Measurements from ENCODE around the gene TBL1X.

Gene TBL1X

DNA sequence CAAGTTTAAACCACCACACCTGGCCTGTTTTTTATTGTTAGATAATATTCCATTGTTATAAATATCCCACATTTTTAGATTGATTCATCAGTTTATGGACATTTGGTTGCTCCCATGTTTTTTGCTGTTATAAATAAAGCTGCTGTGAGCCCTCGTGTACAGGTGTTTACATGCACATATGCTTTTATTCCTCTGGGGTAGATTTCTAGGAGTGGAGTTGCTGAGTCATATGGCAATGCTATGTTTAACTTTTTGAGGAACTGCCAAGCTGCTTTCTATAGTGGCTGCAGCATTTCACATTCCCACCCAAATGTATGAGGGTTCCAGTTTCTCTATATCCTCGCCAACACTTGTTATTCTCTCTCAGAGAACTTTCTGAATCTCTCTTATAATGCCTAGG is 90.5 kb downstream of the TBL1X start:
- H3K4me1 ChIP-seq (ENCODE audit: control insufficient read depth in 1 of 2, insufficient read depth in 1 of 2, low read depth in 1 of 2, low read length in 1 of 2), result peaks cover 0 to 4% of the 10 kb centered on the region in 2 experiments
- no peak overlapping the region for H3K4me3 ChIP-seq (ENCODE audit: low read depth in 1 of 2, low read length in 1 of 2)
- H3K27me3 ChIP-seq, result no peaks in the 10 kb centered on the region
- no peaks in the 10 kb centered on the region for H3K9me3 ChIP-seq
- no peaks in the 10 kb centered on the region for H3K36me3 ChIP-seq
- H3K27ac ChIP-seq, result no peak overlapping the region
- TF ChIP-seq, protein P1, sequence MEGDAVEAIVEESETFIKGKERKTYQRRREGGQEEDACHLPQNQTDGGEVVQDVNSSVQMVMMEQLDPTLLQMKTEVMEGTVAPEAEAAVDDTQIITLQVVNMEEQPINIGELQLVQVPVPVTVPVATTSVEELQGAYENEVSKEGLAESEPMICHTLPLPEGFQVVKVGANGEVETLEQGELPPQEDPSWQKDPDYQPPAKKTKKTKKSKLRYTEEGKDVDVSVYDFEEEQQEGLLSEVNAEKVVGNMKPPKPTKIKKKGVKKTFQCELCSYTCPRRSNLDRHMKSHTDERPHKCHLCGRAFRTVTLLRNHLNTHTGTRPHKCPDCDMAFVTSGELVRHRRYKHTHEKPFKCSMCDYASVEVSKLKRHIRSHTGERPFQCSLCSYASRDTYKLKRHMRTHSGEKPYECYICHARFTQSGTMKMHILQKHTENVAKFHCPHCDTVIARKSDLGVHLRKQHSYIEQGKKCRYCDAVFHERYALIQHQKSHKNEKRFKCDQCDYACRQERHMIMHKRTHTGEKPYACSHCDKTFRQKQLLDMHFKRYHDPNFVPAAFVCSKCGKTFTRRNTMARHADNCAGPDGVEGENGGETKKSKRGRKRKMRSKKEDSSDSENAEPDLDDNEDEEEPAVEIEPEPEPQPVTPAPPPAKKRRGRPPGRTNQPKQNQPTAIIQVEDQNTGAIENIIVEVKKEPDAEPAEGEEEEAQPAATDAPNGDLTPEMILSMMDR (IDR thresholded peaks at IDR 0.05), result no peak

DNA sequence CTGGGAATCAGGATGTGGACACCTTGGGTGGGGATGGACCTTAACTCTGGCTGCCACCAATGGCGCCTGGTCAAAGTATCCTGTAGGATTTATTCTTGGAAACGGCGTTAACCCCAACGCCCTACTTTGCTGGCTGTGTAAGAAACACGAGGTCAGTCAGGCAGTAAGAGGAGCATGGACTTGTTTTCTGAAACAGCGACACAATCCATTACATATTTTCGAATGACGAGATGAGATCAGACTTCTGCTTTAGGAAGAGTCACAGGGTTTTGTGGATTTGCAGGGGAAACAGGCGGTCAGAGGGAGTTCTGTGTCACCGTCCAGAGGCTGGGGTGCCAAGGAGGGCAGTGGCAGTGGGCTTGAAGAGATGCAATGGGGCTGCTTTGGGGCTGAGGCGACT is 92.2 kb downstream of the TBL1X start:
- Histone ChIP-seq H3K4me1 (ENCODE audit: control insufficient read depth in 1 of 2, insufficient read depth in 1 of 2, low read depth in 1 of 2, low read length in 1 of 2) (peaks cover 0 to 4% of the 10 kb centered on the region in 2 experiments), H3K27me3 (no peaks in the 10 kb centered on the region), H3K9me3 (no peaks in the 10 kb centered on the region), H3K4me3 (ENCODE audit: low read depth in 1 of 2, low read length in 1 of 2) (no peak overlapping the region), H3K27ac (no peak overlapping the region), H3K36me3 (no peaks in the 10 kb centered on the region)
- TF ChIP-seq, protein P1 (IDR thresholded peaks at IDR 0.05), result no peak

DNA sequence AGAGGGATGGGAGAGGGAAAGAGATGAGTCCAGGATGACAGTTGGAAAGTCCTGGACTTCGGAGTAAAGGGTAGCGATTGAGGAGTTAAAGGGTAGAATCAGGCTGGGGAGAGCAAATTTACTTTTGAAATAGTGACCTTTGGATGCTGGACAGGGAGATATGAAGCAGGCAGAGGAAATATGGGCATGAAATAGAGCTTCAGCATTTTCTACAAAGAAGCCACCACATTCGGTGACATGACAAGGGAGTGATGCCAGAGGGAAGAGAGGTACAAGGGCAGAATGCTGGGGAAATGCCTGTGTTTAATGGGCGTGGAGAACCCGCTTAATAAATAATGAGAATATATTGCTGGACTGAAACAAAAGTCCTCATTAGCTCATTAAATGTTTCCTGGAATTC is 92.7 kb downstream of the TBL1X start:
- H3K36me3 ChIP-seq, result no peaks in the 10 kb centered on the region

DNA sequence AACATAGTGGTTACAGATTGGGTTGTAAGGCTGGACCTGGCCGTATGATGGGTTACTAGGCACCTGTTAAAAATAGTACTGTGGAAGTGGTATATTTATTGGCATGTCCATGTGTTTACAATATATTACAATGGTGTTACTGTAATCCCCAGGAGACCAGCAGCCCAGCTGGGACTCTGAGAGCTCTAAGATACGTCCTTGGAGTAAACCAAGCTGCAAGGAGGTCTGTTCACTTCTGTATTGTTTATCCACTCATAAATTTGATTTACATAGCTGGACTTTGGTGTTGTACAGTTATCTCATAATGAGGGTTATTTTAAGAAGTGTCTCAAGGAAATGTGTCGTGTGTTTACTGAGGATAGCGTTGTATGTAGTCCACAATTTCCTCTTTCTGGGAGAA is 93.8 kb downstream of the TBL1X start:
- H3K36me3 ChIP-seq, result no peaks in the 10 kb centered on the region
- TF ChIP-seq, protein P1 (IDR thresholded peaks at IDR 0.05), result no peak
- H3K9me3 ChIP-seq, result no peaks in the 10 kb centered on the region
- peaks cover 0 to 4% of the 10 kb centered on the region in 2 experiments for H3K4me1 ChIP-seq (ENCODE audit: control insufficient read depth in 1 of 2, insufficient read depth in 1 of 2, low read depth in 1 of 2, low read length in 1 of 2)
- H3K4me3 ChIP-seq (ENCODE audit: low read depth in 1 of 2, low read length in 1 of 2), result no peak overlapping the region
- H3K27me3 ChIP-seq, result no peaks in the 10 kb centered on the region
- H3K27ac ChIP-seq, result no peak overlapping the region

More for the DNA sequence above, 92.7 kb downstream of the TBL1X start:
- Histone ChIP-seq H3K4me3 (ENCODE audit: low read depth in 1 of 2, low read length in 1 of 2) (no peak overlapping the region), H3K9me3 (no peaks in the 10 kb centered on the region), H3K27me3 (no peaks in the 10 kb centered on the region), H3K4me1 (ENCODE audit: control insufficient read depth in 1 of 2, insufficient read depth in 1 of 2, low read depth in 1 of 2, low read length in 1 of 2) (peaks cover 0 to 4% of the 10 kb centered on the region in 2 experiments), H3K27ac (no peak overlapping the region)
- TF ChIP-seq, protein P1 (IDR thresholded peaks at IDR 0.05), result no peak

DNA sequence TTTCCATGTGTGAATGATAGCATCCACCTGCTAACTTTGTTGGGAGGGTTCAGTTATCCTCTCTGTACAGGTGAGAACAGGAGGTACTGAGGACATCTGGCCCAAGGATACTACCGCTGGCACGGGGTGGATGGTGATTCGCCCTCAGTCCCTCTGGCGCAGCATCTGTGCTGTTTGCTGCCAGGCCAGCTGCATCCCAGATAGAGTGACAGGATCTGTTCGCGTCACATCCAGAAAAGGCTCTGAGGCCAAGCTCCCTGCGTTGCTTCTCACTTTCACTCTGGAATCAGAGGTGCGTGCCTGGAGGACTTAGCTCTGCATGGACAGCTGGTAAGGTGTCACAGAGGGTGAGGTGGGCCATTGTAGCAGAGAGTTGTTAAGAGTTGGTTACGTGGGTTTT is 95.4 kb downstream of the TBL1X start:
- Histone ChIP-seq H3K4me3 (ENCODE audit: low read depth in 1 of 2, low read length in 1 of 2) (no peak overlapping the region), H3K36me3 (no peaks in the 10 kb centered on the region), H3K27me3 (no peaks in the 10 kb centered on the region), H3K9me3 (no peaks in the 10 kb centered on the region), H3K27ac (no peak overlapping the region), H3K4me1 (ENCODE audit: control insufficient read depth in 1 of 2, insufficient read depth in 1 of 2, low read depth in 1 of 2, low read length in 1 of 2) (peaks cover 0 to 4% of the 10 kb centered on the region in 2 experiments)
- TF ChIP-seq, protein P1 (IDR thresholded peaks at IDR 0.05), result no peak

DNA sequence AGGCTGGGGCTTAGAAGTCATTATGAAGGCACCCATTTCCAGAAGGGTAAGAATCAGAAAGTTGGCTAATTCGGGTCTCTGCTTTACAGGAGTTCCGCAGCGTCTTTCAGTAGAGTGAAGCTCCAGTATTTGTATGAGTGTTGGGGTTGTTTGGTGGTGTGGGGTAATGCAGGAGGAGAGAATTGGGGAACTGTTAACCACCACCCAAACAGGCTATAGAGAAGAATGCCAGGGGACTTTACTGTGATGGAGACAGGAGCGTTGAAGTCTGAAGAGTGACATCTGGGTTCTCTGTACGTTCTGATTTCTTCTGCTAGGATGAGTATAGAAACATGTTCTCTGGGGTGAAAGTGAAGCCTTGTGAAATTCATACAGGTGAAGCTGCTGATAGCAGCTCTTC is 96.3 kb downstream of the TBL1X start:
- H3K4me3 ChIP-seq (ENCODE audit: low read depth in 1 of 2, low read length in 1 of 2), result no peak overlapping the region
- H3K4me1 ChIP-seq (ENCODE audit: control insufficient read depth in 1 of 2, insufficient read depth in 1 of 2, low read depth in 1 of 2, low read length in 1 of 2), result no peaks in the 10 kb centered on the region
- TF ChIP-seq, protein P1 (IDR thresholded peaks at IDR 0.05), result no peak
- H3K27ac ChIP-seq, result no peak overlapping the region
- no peaks in the 10 kb centered on the region for H3K9me3 ChIP-seq
- H3K36me3 ChIP-seq, result no peaks in the 10 kb centered on the region
- no peaks in the 10 kb centered on the region for H3K27me3 ChIP-seq

Measured in neutrophil (primary cell).